CD4-positive, alpha-beta T cell treated with Interleukin-17A for 4 hours (primary cell): ENCODE results near the gene IPPK.

Experiments used
- DNase-seq: peaks from one replicate; pipeline ENCODE4 v3.0.0-alpha.2; 2020; ENCODE audit warnings: mixed read lengths

The IPPK gene

GRCh38 chr9:92669890-92670708 lies at the start of gene IPPK:
IPPK (minus strand) TSS chr9:92670131; CDS start chr9:92669988, 143 bp downstream.
- peak; percentile 98 for DNase-seq

GRCh38 chr9:92719028-92719647 lies 49.2 kb upstream of the IPPK start:
- DNase-seq, result no peak

GRCh38 chr9:92718086-92719001 lies 48.4 kb upstream of the IPPK start:
- DNase-seq, result no peak

- no peak for DNase-seq
These were observed 47.5 kb upstream of the IPPK start for GRCh38 chr9:92717201-92718085.

- peak; percentile 83 for DNase-seq
These were observed 46.6 kb upstream of the IPPK start for GRCh38 chr9:92716557-92716956.

GRCh38 chr9:92715488-92716231 lies 45.7 kb upstream of the IPPK start:
- DNase-seq, result no peak

- DNase-seq, result no peak
These were observed 45.0 kb upstream of the IPPK start for GRCh38 chr9:92714787-92715487.

GRCh38 chr9:92714016-92714415 lies 44.1 kb upstream of the IPPK start:
- no peak for DNase-seq

GRCh38 chr9:92713528-92713927 lies 43.6 kb upstream of the IPPK start:
- no peak for DNase-seq

GRCh38 chr9:92712767-92713166 lies 42.8 kb upstream of the IPPK start:
- DNase-seq, result no peak

- DNase-seq, result peak; percentile 32
These were observed 41.9 kb upstream of the IPPK start for GRCh38 chr9:92711844-92712243.

- DNase-seq, result no peak
These were observed 41.2 kb upstream of the IPPK start for GRCh38 chr9:92711146-92711545.

GRCh38 chr9:92710368-92710767 lies 40.4 kb upstream of the IPPK start:
- DNase-seq, result no peak

- no peak for DNase-seq
These were observed 40.0 kb upstream of the IPPK start for GRCh38 chr9:92709954-92710353.

- no peak for DNase-seq
These were observed 39.3 kb upstream of the IPPK start for GRCh38 chr9:92709240-92709639.

GRCh38 chr9:92707530-92707929 lies 37.6 kb upstream of the IPPK start:
- no peak for DNase-seq

- DNase-seq, result peak; percentile 18
These were observed 36.4 kb upstream of the IPPK start for GRCh38 chr9:92706218-92706940.

GRCh38 chr9:92704528-92704927 lies 34.6 kb upstream of the IPPK start:
- no peak for DNase-seq

- DNase-seq, result no peak
These were observed 26.7 kb upstream of the IPPK start for GRCh38 chr9:92696619-92697018.

GRCh38 chr9:92686954-92687353 lies 17.0 kb upstream of the IPPK start:
- DNase-seq, result no peak
